A549 (cell line): ENCODE data around the gene SHMT2. TPM values are rescaled to one million over a fixed set of nuclear protein-coding genes. Genes with fewer than 3 reads are reported as not detected.

Experiments used
- ATAC-seq, 2 experiments: fragments of 200-7000 bp in 1 of 2; fragments of >200 bp in 1 of 2; cut with Nextera tagmentation in 1 of 2; cut with Tn5 transposase in 1 of 2; 3 replicates each; pipeline versions ENCODE4 v1.8.0 to v1.9.1; 2018 to 2020; ENCODE audit warnings: mild to moderate bottlenecking in 1 of 2, moderate library complexity in 1 of 2
- CTCF ChIA-PET: fragments of 300-600 bp; sonication (Branson Sonifier 250); formaldehyde crosslinking; extraction: SDS; loops from one replicate; lab custom pipeline; 2021; ENCODE audit warnings: antibody characterized with exemption, inconsistent platforms; lab: Yijun Ruan, JAX
- POLR2A ChIA-PET: fragments of 350-600 bp; formaldehyde crosslinking; extraction: SDS; loops from one replicate; lab custom pipeline; 2021; ENCODE audit warnings: antibody characterized with exemption, inconsistent platforms; lab: Yijun Ruan, JAX
- DNase-seq, 2 experiments: peaks; one replicate each; pipeline versions ENCODE4 v3.0.0 to v3.0.0-alpha.2; 2011 to 2016; ENCODE audit warnings: low read depth in 1 of 2, low spot score in 1 of 2
- FAIRE-seq: peaks from 2 replicates; lab custom pipeline; 2011; peaks lifted over from hg19 to GRCh38; lab: Jason Lieb, UNC
- H3K27ac ChIP-seq, 2 experiments: fragments of >200 bp; sonication (Bioruptor Twin); formaldehyde crosslinking; 3 replicates each; pipeline ENCODE4 v1.5.1; 2016 to 2017
- H3K4me1 ChIP-seq: fragments of >200 bp; sonication (Bioruptor Twin); formaldehyde crosslinking; 3 replicates; pipeline ENCODE4 v1.6.1; 2016
- H3K4me2 ChIP-seq: fragments of >200 bp; sonication (Bioruptor Twin); formaldehyde crosslinking; 3 replicates; pipeline ENCODE4 v1.6.1; 2016
- H3K4me3 ChIP-seq: fragments of >200 bp; sonication (Bioruptor Twin); formaldehyde crosslinking; 3 replicates; pipeline ENCODE4 v1.5.1; 2016
- H3K9me3 ChIP-seq: fragments of >200 bp; sonication (Bioruptor Twin); formaldehyde crosslinking; 3 replicates; pipeline ENCODE4 v1.6.1; 2016
- BCL3 ChIP-seq: fragments of >200 bp; sonication (Bioruptor Twin); formaldehyde crosslinking; IDR thresholded peaks from 3 replicates; pipeline ENCODE4 v1.6.1; 2016
- CBX2 ChIP-seq: fragments of 200-600 bp; sonication (generic); IDR thresholded peaks from 2 replicates; pipeline ENCODE4 v1.6.1; 2016; ENCODE audit warnings: low read depth, mild to moderate bottlenecking, borderline replicate concordance
- CEBPB ChIP-seq, 2 experiments: fragments of >200 bp in 1 of 2; sonication (Bioruptor Twin) in 1 of 2; formaldehyde crosslinking in 1 of 2; IDR thresholded peaks; 2 replicates each; pipeline ENCODE4 v1.6.1; 2012 to 2016
- ESRRA ChIP-seq: fragments of 150-350 bp; IDR thresholded peaks from 2 replicates; pipeline ENCODE4 v1.6.1; 2014; ENCODE audit warnings: mild to moderate bottlenecking, low read length, borderline replicate concordance
- GATA3 ChIP-seq: IDR thresholded peaks from 2 replicates; pipeline ENCODE4 v1.6.1; 2012; ENCODE audit warnings: borderline replicate concordance
- HDAC2 ChIP-seq: fragments of 200-600 bp; sonication (generic); IDR thresholded peaks from 2 replicates; pipeline ENCODE4 v1.6.1; 2016
- HEYL ChIP-seq: fragments of 250-450 bp; sonication (Bioruptor Pico); IDR thresholded peaks from 2 replicates; pipeline ENCODE4 v1.8.0; 2021; ENCODE audit warnings: mild to moderate bottlenecking, moderate library complexity
- HMGXB4 ChIP-seq: fragments of 250-450 bp; sonication (Bioruptor Pico); IDR thresholded peaks from 2 replicates; pipeline ENCODE4 v1.5.0; 2021; ENCODE audit warnings: mild to moderate bottlenecking, moderate library complexity, borderline replicate concordance
- HOXB13 ChIP-seq: fragments of 250-450 bp; sonication (Bioruptor Pico); IDR thresholded peaks from 2 replicates; pipeline ENCODE4 v1.5.0; 2020; ENCODE audit warnings: low read depth, mild to moderate bottlenecking, moderate library complexity
- JUNB ChIP-seq: fragments of >200 bp; sonication (Bioruptor Twin); formaldehyde crosslinking; IDR thresholded peaks from 2 replicates; pipeline ENCODE4 v1.6.1; 2016
- KDM1A ChIP-seq: fragments of 200-600 bp; sonication (generic); IDR thresholded peaks from 2 replicates; pipeline ENCODE4 v1.6.1; 2016; ENCODE audit warnings: low read depth, mild to moderate bottlenecking
- KDM5A ChIP-seq: fragments of 200-600 bp; sonication (generic); IDR thresholded peaks from 2 replicates; pipeline ENCODE4 v1.6.1; 2016; ENCODE audit warnings: antibody characterized with exemption, mild to moderate bottlenecking
- MAFK ChIP-seq: fragments of 450-650 bp; IDR thresholded peaks from 2 replicates; pipeline ENCODE4 v1.6.1; 2014; ENCODE audit not compliant: partially characterized antibody
- MAZ ChIP-seq: fragments of 150-350 bp; IDR thresholded peaks from 2 replicates; pipeline ENCODE4 v1.6.1; 2014; ENCODE audit warnings: antibody characterized with exemption, low read depth, low read length, borderline replicate concordance
- MYC ChIP-seq: IDR thresholded peaks from 2 replicates; pipeline ENCODE4 v1.6.1; 2012; ENCODE audit warnings: mild to moderate bottlenecking, inconsistent platforms, low read length, improper control_type of control experiment, borderline replicate concordance
- NFE2L2 ChIP-seq: fragments of 150-350 bp; conservative IDR thresholded peaks from 2 replicates; pipeline ENCODE4 v1.6.1; 2014; ENCODE audit warnings: low read length
- PHF8 ChIP-seq: fragments of 200-600 bp; sonication (generic); IDR thresholded peaks from 2 replicates; pipeline ENCODE4 v1.6.1; 2016; ENCODE audit warnings: low read depth, mild to moderate bottlenecking, antibody characterized with exemption, moderate library complexity, borderline replicate concordance
- RCOR1 ChIP-seq: fragments of 150-350 bp; IDR thresholded peaks from 2 replicates; pipeline ENCODE4 v1.6.1; 2014; ENCODE audit warnings: antibody characterized with exemption, low read length, low read depth
- RNF2 ChIP-seq: fragments of 200-600 bp; sonication (generic); IDR thresholded peaks from 2 replicates; pipeline ENCODE4 v1.6.1; 2016; ENCODE audit warnings: low read depth, mild to moderate bottlenecking, antibody characterized with exemption, moderate library complexity, borderline replicate concordance
- SMC3 ChIP-seq: fragments of >200 bp; sonication (Bioruptor Twin); formaldehyde crosslinking; IDR thresholded peaks from 3 replicates; pipeline ENCODE4 v1.6.1; 2018; ENCODE audit warnings: inconsistent platforms
- TFCP2L1 ChIP-seq: fragments of 250-450 bp; sonication (Bioruptor Pico); IDR thresholded peaks from 2 replicates; pipeline ENCODE4 v1.5.0; 2021; ENCODE audit warnings: mild to moderate bottlenecking
- WGBS: methylation state at CpG from one replicate; pipeline ENCODE4 v1.1.6; 2017; ENCODE audit errors: missing lambda C conversion rate; 5-methylcytosine and 5-hydroxymethylcytosine counted together
- polyA plus RNA-seq, 4 experiments: library from polyadenylated mRNA; depleted of rRNA in 3 of 4; stranded (reverse); fragments of >200 nt; fragmentation: RNase III in 1 of 4; extraction: RNeasy Plus Mini Kit Qiagen cat#74134 plus additional on column Dnase treatment in 1 of 4; gene quantifications; 2 replicates in 3 of 4; 3 replicates in 1 of 4; pipeline ENCODE4 v1.2.3, GENCODE V29; 2011 to 2017
- TF ChIP-seq, protein P1 (sequence below): IDR thresholded peaks from 2 replicates; pipeline ENCODE4 v1.6.1; 2012; ENCODE audit warnings: low read depth, borderline replicate concordance

The SHMT2 gene
- polyA plus RNA-seq, 2 of the 4 experiments (the other 2 are of a cell fraction), result 113 to 156 TPM

DNA sequence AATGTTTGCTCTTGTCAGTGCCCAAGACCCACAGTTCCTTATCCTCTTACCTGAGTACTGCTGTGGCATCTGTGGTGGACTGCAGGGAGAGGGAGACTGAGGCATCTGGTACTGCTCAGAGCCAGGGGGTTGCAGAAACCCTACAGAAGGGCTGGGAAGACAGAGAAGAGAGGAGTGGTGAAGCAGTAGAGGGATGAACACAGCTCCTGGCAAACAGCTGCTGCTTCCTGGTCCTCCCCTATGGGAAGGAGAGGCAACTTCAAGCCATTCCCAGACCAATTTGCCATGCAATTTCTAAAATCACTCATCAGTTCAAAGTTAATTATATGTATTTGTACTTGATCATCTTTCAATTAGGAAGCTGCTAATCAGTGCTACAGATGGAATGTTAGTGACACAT lies 37.2 kb downstream of the SHMT2 start:
- POLR2A ChIA-PET, result no interaction called here
- TF ChIP-seq RNF2, result no peak
- DNase-seq, result no peak
- H3K9me3 ChIP-seq, result no peaks in the 10 kb centered on the region
- no peak for ATAC-seq
- FAIRE-seq, result no peak
- CTCF ChIA-PET, result interaction anchor here (0.6 to 18.3 kb wide), 11 partner anchors 9 to 189 kb away, joined by 3 to 316 read pairs (median 4); partner anchors contain the start of genes GLI1, INHBE and STAC3
- no peak overlapping the region for H3K27ac ChIP-seq
- H3K4me2 ChIP-seq, result no peak overlapping the region
- no peak overlapping the region for H3K4me3 ChIP-seq
- H3K4me1 ChIP-seq, result 0 out of 3 replicates have a peak, but pooled peaks cover 3% of the 10 kb centered on the region

DNA sequence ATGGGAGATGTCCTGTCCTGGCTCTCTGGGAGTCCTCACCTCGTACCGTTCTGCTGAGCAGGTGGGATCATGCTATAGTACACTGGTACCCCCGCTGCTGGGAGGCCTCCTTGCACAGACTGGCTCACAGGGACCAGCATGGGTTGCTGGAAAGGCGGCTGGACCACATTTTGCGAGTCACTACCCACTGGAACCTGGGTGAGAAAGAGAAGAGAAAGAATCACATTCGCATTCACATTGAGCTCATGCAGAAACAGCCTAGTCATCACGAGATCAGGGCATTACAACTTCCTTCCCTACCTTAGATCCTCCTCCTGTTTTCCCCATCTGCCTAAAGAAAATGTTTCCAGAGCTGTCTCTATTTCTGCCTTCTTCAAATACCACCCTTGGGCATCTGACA lies 38.8 kb downstream of the SHMT2 start:
- Histone ChIP-seq H3K4me3 (no peak overlapping the region), H3K4me1 (no peaks in the 10 kb centered on the region), H3K9me3 (no peaks in the 10 kb centered on the region), H3K4me2 (no peak overlapping the region), H3K27ac (peak overlapping the region in 1 of 2 experiments; percentile 44; a peak in 2 of 6 replicates)
- FAIRE-seq (no peak), ATAC-seq (no peak), DNase-seq (peak in 1 of 2 experiments; percentile 19)
- POLR2A ChIA-PET, result no interaction called here
- WGBS, result 88% methylated on average over 7 of the region's 7 CpGs
- CTCF ChIA-PET, result interaction anchor here (0.6 to 18.3 kb wide), 2 partner anchors 173 to 187 kb away, joined by 3 to 316 read pairs; partner anchors contain the start of genes GLI1 and INHBE
- TF ChIP-seq KDM1A (no peak), MAFK (peak; percentile 26)

GRCh38 chr12:57270966-57271470 lies 41.5 kb downstream of the SHMT2 start:
- no peak overlapping the region for H3K27ac ChIP-seq
- H3K9me3 ChIP-seq, result no peaks in the 10 kb centered on the region
- ATAC-seq (peak; percentile 71 to 77; a peak in 5 of 6 replicates), DNase-seq (peak in 1 of 2 experiments; percentile 29), FAIRE-seq (no peak)
- TF ChIP-seq HDAC2 (no peak), JUNB (no peak), SMC3 (no peak), MAZ (no peak)
- H3K4me2 ChIP-seq, result no peak overlapping the region
- POLR2A ChIA-PET, result no interaction called here
- no peaks in the 10 kb centered on the region for H3K4me1 ChIP-seq
- CTCF ChIA-PET, result interaction anchor here (0.5 to 18.3 kb wide), 13 partner anchors 9 to 195 kb away, joined by 3 to 316 read pairs (median 4); partner anchors contain the start of genes GLI1 and INHBE
- no peak overlapping the region for H3K4me3 ChIP-seq
- WGBS, result 77% methylated on average over 1 of the region's 1 CpG

DNA sequence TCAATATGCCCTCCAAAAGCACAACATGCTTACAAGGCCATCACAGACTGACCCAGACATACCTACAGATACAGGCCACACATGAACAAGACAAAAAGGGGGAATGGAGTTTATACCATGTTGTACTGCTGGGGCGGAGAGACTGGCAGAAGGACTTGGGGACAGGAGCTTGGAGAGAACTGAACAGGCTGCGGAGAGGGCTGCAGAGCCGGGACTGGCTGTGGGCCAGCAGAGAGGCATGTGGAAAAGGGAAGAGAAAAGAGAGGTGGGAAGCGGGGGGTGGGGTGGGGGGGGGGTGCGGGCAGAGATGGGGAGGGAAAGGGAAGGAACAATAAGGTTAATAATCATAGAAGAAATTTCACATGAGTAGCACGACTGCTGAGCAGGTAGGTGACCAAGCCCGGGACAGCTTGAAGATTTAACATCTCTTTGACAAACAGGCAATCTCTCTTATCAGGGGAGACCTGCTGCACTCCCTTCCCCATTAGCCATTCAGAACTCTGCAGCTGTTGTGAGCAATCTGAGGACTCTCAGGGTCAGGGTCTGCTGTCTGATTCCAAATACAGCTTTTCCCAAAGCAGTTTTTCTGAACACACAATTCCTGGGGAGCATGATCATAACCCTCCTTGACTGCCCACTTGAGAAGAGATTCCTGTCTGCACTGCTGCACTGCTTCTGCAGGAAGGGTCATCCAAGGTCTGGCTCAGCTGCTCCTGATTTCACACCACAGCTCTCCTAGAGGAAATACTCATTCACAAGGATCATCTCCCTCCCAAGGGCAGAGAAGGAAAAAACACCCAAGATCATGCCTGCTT lies 43.0 kb downstream of the SHMT2 start:
- Histone ChIP-seq H3K4me3 (no peak overlapping the region), H3K4me1 (no peaks in the 10 kb centered on the region), H3K27ac (no peak overlapping the region), H3K4me2 (no peak overlapping the region), H3K9me3 (no peaks in the 10 kb centered on the region)
- no peak for TF ChIP-seq SMC3
- no peak for TF ChIP-seq HDAC2
- no peak for TF ChIP-seq PHF8
- no peak for TF ChIP-seq TFCP2L1 (CRISPR knock-in tag)
- TF ChIP-seq HMGXB4, result no peak
- TF ChIP-seq CBX2, result no peak
- no peak for TF ChIP-seq BCL3
- no peak for TF ChIP-seq HOXB13
- TF ChIP-seq HEYL, result no peak
- TF ChIP-seq RCOR1, result no peak
- no peak for TF ChIP-seq CEBPB (IDR thresholded peaks at IDR 0.05)
- TF ChIP-seq GATA3, result no peak
- no peak for TF ChIP-seq NFE2L2
- no peak for TF ChIP-seq MYC
- TF ChIP-seq KDM5A, result no peak
- TF ChIP-seq, protein P1, sequence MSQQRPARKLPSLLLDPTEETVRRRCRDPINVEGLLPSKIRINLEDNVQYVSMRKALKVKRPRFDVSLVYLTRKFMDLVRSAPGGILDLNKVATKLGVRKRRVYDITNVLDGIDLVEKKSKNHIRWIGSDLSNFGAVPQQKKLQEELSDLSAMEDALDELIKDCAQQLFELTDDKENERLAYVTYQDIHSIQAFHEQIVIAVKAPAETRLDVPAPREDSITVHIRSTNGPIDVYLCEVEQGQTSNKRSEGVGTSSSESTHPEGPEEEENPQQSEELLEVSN, result no peak
- TF ChIP-seq ESRRA, result no peak
- DNase-seq (no peak), FAIRE-seq (no peak), ATAC-seq (no peak)
- 93% methylated on average over 5 of the region's 7 CpGs for WGBS
- ChIA-PET CTCF (interaction anchor here (0.6 to 18.3 kb wide), 9 partner anchors 8 to 190 kb away, joined by 3 to 316 read pairs (median 4); partner anchors contain the start of genes GLI1 and INHBE), POLR2A (no interaction called here)
